Glomerular endothelial cell (primary cell): Measurements from ENCODE around the gene LSG1. TPM values are rescaled to one million over a fixed set of nuclear protein-coding genes. Genes with fewer than 3 reads are reported as not detected.
"Not testable (repeated sequence)": the region's sequence is repeated elsewhere in the genome, so short reads cannot be mapped to it uniquely, and the experiment has no call there.

Experiments
- DNase-seq: peaks from one replicate; pipeline ENCODE4 v3.0.0-alpha.2; 2011; ENCODE audit warnings: low read depth, low spot score; ENCODE audit errors: extremely low read depth
- total RNA-seq: library from RNA; depleted of rRNA; stranded (reverse); fragments of >200 nt; gene quantifications from 2 replicates; pipeline ENCODE4 v1.2.3, GENCODE V29; 2015

LSG1 gene
- total RNA-seq, 1 donor from 2014 or later = 25.8 TPM

GRCh38 chr3:194658477-194659242, 13.3 kb downstream of the LSG1 start:
- DNase-seq = no peak

DNA sequence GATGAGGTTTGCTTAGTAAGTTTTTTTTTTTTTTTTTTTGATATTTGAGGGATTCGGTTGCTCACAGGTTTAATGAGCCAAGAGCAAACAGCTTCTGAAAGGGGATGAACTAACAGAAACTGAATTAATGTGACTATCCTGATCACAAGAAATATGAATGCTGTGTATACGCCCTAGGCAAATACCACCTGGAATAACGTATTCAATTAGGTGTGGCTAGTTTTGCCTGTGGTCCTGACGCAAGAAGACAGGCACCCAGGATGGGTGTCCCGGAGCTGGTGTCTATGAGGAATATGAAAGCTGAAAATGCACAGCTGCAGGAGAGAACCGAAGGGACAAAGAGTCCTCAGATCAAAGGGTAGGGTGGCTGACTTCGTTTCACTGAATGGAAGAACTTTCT, 14.6 kb downstream of the LSG1 start:
- no peak for DNase-seq

GRCh38 chr3:194654443-194654842, 17.5 kb downstream of the LSG1 start:
- DNase-seq = no peak

- no peak for DNase-seq
Measured at GRCh38 chr3:194647747-194648146, 24.2 kb downstream of the LSG1 start.

DNA sequence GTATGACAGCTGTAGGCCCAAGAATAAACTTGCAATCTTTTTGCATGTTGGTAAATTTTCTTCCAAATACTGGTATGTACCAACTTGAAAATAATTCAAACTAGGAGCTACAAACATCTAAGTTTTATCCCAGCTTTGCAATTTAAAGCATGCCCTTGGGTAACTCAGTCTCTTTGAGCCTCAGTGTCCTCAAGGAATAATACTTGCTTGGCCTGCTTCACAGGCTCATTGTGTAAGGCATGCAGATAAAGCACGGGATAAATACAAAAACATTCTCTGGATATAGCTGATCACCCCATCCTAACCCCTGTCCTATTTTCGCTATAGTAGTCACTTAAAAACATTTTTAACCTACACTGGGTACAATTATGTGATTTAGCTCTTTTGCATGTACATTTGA, 29.2 kb downstream of the LSG1 start:
- no peak for DNase-seq

- peak; percentile 50 for DNase-seq
Measured at GRCh38 chr3:194640829-194641228, 31.2 kb downstream of the LSG1 start.

- DNase-seq = no peak
Measured at GRCh38 chr3:194638991-194639605, 32.9 kb downstream of the LSG1 start.

- no peak for DNase-seq
Measured at GRCh38 chr3:194637541-194638400, 34.2 kb downstream of the LSG1 start.

- DNase-seq = no peak
Measured at GRCh38 chr3:194637066-194637465, 34.9 kb downstream of the LSG1 start.

DNA sequence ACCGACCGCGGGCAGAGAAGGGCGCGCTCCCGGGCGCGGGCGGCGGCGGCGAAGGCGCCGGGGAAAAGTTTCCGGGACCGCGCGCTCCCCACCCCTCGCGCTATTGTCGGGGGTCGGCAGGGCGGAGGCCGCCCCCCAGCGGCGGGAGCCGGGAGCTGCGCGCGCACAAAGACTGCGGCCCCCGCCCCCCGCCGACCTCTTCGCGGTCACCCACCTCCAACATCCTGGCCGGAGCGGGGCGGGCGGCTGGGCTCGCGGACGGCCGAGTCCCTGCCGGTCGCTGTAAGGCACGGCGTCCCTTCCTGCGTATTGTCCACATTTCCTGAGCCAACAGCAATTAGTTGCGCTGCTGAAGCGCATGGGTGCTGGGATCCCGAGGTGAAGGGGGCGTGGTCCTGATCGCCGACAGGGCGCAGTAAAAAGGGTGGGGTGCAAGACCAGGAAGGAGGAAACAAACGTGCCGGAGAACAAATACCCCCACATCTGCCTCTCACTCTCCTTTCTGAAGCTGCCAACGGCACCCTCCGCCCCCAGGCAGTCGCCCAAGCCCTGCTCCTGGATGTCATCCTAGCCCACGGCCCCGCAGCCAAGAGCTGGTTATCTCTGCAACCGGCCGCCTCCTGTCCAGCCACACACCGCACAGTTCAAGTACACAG, 38.5 kb downstream of the LSG1 start, which contains the start of gene TMEM44:
Gene TMEM44, minus strand, starts transcription at position 71 of the 656 bp plus-strand sequence. CDS start 204 bp downstream, outside the sequence.
- DNase-seq = peak; percentile 37

GRCh38 chr3:194632809-194633348, 39.1 kb downstream of the LSG1 start:
- DNase-seq = no peak

GRCh38 chr3:194632226-194632808, 39.7 kb downstream of the LSG1 start:
- DNase-seq = no peak

GRCh38 chr3:194631696-194632095, 40.3 kb downstream of the LSG1 start:
- no peak for DNase-seq

DNA sequence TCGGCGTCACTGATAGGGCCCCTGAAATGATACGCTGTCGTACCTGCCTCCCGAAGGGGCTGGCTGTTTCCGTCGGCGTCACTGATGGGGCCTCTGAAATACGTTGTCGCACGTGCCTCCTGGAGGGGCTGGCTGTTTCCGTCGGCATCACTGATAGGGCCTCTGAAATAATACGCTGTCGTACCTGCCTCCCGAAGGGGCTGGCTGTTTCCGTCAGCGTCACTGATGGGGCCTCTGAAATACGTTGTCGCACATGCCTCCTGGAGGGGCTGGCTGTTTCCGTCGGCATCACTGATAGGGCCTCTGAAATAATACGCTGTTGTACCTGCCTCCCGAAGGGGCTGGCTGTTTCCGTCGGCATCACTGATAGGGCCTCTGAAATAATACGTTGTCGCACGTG, 41.3 kb downstream of the LSG1 start:
- not testable (repeated sequence) for DNase-seq

GRCh38 chr3:194624956-194625355, 47.0 kb downstream of the LSG1 start:
- no peak for DNase-seq

- DNase-seq = no peak
Measured at GRCh38 chr3:194623449-194624290, 48.3 kb downstream of the LSG1 start.

DNA sequence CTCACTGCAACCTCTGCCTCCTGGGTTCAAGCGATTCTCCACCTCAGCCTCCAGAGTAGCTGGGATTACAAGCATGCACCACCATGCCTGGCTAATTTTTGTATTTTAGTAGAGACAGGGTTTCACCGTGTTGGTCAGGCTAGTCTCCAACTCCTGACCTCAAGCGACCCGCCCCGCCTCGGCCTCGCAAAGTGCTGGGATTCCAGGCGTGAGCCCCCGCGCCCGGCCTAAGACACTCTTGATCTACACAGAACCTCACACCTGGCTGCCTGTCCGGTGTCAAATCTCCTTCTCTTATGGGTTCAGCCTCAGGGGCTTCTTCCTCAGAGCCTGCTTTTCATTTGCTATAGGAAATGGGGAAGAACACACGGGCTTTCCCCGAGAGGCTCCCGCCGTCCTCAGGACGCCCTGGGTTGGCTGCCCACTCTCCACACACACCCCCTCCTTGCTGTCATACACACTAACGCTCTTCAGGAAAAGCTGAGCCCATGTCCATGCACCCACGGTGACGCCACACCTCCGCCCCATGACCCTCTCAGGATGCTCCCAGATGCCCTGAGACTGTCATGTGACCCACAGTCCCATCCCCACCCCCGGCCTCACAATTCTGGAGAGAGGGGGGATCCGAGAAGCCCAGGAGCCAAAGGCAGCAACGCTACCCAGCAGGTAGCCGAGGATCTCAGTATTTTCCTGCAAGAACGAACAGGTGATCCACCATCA, 49.2 kb downstream of the LSG1 start:
- no peak for DNase-seq

DNA sequence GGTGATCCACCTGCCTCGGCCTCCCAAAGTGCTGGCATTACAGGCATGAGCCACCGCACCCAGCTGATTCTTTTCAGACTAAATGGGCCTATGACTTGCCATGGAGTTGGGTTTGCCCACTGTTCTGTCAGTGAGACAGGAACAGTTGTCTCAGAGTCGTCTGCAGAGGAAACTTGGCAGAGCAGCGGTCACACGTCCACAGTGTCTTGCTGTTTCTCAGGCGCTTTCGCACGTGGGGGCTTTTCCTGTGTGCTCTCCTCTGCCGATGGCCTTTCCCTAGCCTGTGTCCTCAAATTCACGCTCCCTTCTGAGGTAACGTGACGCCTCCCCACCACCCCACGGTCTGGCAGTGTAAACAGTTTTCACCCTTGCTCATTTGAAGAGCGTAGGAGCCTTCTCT, 50.0 kb downstream of the LSG1 start:
- DNase-seq = no peak

DNA sequence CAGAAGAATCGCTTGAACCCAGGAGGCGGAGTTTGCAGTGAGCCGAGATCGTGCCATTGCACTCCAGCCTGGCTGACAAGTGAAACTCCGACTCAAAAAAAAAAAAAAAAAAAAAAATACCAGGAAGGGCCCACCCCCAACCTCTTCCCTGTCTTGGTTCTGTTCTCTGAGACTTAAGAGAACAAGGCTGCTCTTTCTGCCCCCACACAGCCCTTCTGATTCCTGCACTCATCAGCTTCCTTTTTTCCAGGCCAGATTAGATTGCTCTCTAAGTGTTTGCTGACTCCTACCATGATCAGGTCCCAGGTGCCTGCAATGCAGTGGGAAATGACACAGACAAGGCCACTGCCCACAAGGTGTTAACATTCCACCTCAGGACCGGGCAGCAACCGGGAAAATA, 51.8 kb downstream of the LSG1 start:
- DNase-seq = no peak
